ENCODE measurements around the gene BACH2. TPM values are rescaled to one million over a fixed set of nuclear protein-coding genes. Genes with fewer than 3 reads are reported as not detected.

BACH2 gene
- total and polyA plus RNA-seq, 2 of the 4 experiments (the other 2 are of a cell fraction) = 1.3 to 1.4 TPM

DNA sequence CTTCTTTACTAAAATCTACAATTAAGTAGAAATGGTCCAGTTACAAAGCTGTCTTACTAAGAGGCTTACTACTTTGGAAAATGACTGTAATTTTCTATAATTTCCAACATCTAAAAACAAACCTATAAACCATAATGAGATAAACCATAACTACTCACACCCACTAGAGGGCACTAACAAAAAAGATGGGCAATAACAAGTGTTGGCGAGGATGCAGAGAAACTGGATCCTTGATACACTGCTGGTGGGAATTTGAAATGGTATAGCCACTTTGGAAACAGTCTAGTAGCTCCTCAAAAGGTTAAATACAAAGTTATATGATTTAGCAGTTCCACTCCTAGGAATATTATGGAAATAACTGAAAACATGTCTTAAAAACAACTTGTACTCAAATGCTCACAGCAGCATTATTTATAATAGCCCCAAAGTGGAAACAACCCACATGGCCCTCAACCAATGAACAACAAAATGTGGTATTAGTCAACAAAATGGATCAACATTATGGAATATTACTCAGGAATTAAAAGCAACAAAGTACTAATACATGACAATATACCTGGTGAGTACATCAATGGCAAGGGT lies 351.7 kb downstream of the BACH2 start:
- peak; percentile 33 for DNase-seq
- Histone ChIP-seq H2BK15ac (ENCODE audit: low read depth, low read length) (no peak overlapping the region), H3K9me3 (ENCODE audit: control insufficient read depth, insufficient read depth, low read length) (no peaks in the 10 kb centered on the region), H3K23ac (ENCODE audit: low read depth, low read length) (no peak overlapping the region), H3K4ac (ENCODE audit: low read depth, low read length) (no peak overlapping the region), H4K5ac (ENCODE audit: low read depth, low read length) (no peak overlapping the region), H2AK9ac (replicated peaks; ENCODE audit: low read depth, low read length, poor library complexity) (no peak overlapping the region), H3K27ac (ENCODE audit: insufficient read depth, low read length) (no peak overlapping the region), H3K4me3 (ENCODE audit: insufficient read depth, low read depth, low read length) (no peak overlapping the region), H2BK120ac (ENCODE audit: low read depth, low read length) (no peak overlapping the region), H2BK5ac (ENCODE audit: low read depth, low read length, poor library complexity, severe bottlenecking) (no peak overlapping the region), H2AK5ac (ENCODE audit: low read depth, low read length) (no peak overlapping the region), H3K9me1 (ENCODE audit: insufficient read depth, low read length) (no peaks in the 10 kb centered on the region), H3K56ac (ENCODE audit: extremely low read depth, insufficient read depth, low read length) (no peak overlapping the region), H3K79me1 (ENCODE audit: low read depth in 1 of 2, low read length in 2 of 2) (no peaks in the 10 kb centered on the region), H3K27me3 (ENCODE audit: control insufficient read depth, insufficient read depth, low read length) (no peaks in the 10 kb centered on the region), H4K8ac (ENCODE audit: low read depth in 2 of 2, low read length in 2 of 2) (no peak overlapping the region), H3K4me1 (ENCODE audit: control insufficient read depth, insufficient read depth, low read length) (no peaks in the 10 kb centered on the region; the same call in 1 of the 2 replicates), H3K4me2 (ENCODE audit: low read depth, low read length) (no peak overlapping the region), H4K91ac (ENCODE audit: insufficient read depth, low read depth, low read length) (no peak overlapping the region), H2AFZ (replicated peaks; ENCODE audit: low read length, poor library complexity) (no peak overlapping the region), H2BK20ac (ENCODE audit: low read depth, low read length) (no peak overlapping the region), H3K14ac (replicated peaks; ENCODE audit: low read depth, low read length) (no peak overlapping the region), H3K36me3 (ENCODE audit: control insufficient read depth, insufficient read depth, low read length) (no peaks in the 10 kb centered on the region), H3K18ac (ENCODE audit: low read depth, low read length) (no peak overlapping the region), H3K9ac (ENCODE audit: low read depth, low read length) (no peak overlapping the region), H4K20me1 (ENCODE audit: insufficient read depth, low read length) (no peaks in the 10 kb centered on the region)
- dilution Hi-C loops (cut with HindIII; ENCODE audit: low sequenced_read_pairs, unreplicated experiment) (no loop called here), in situ Hi-C loops (cut with MboI; ENCODE audit: low sequenced_read_pairs) (loop anchor here (5.0 kb wide), 1 partner anchor 532 kb away; no protein-coding TSS in a partner anchor), intact Hi-C loops (cut with micrococcal nuclease) (no loop called here)
- CTCF ChIA-PET = interaction anchor here (0.5 to 1.0 kb wide), 3 partner anchors 19 to 534 kb away, joined by 3 read pairs; no protein-coding TSS in a partner anchor
- POLR2A ChIA-PET (ENCODE audit: unreplicated experiment) = no interaction called here
- TF ChIP-seq, protein P1, sequence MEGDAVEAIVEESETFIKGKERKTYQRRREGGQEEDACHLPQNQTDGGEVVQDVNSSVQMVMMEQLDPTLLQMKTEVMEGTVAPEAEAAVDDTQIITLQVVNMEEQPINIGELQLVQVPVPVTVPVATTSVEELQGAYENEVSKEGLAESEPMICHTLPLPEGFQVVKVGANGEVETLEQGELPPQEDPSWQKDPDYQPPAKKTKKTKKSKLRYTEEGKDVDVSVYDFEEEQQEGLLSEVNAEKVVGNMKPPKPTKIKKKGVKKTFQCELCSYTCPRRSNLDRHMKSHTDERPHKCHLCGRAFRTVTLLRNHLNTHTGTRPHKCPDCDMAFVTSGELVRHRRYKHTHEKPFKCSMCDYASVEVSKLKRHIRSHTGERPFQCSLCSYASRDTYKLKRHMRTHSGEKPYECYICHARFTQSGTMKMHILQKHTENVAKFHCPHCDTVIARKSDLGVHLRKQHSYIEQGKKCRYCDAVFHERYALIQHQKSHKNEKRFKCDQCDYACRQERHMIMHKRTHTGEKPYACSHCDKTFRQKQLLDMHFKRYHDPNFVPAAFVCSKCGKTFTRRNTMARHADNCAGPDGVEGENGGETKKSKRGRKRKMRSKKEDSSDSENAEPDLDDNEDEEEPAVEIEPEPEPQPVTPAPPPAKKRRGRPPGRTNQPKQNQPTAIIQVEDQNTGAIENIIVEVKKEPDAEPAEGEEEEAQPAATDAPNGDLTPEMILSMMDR (conservative IDR thresholded peaks at IDR 0.05; ENCODE audit: low read depth, low read length) = peak; percentile 46
- TF ChIP-seq RAD21 (IDR thresholded peaks at IDR 0.05; ENCODE audit: low read length) (peak; percentile 47; the same call in 1 of the 2 replicates), SMC3 (IDR thresholded peaks at IDR 0.05; ENCODE audit: low read depth, low read length) (peak; percentile 47), CEBPB (IDR thresholded peaks at IDR 0.05; ENCODE audit: low read depth, low read length) (no peak)
- ATAC-seq (ENCODE audit: low read depth) = no peak
- no TSS peak for BruUV-seq (replicated peaks)
- no CpG with 5 or more reads among the region's 1 CpG for WGBS, 2 experiments (ENCODE audit: extremely low coverage in 2 of 2, insufficient read length in 1 of 2)
